Body of pancreas (tissue), 4 donors: ENCODE results near the gene AMBN. TPM values are rescaled to one million over a fixed set of nuclear protein-coding genes. Genes with fewer than 3 reads are reported as not detected.

Experiments
- ATAC-seq: fragments of 150-250 bp; one replicate; pipeline ENCODE4 v1.9.1; 2016
- DNase-seq, 4 donors: peaks; one replicate each; pipeline ENCODE4 v3.0.0-alpha.2; 2019
- H3K27ac ChIP-seq, 4 donors: fragments of 200-600 bp; sonication (generic); 1 replicate in 3 of 4; 2 replicates in 1 of 4; pipeline versions ENCODE4 v1.5.1 to v1.6.1; 2016 to 2019; ENCODE audit warnings: mild to moderate bottlenecking in 1 of 4, mixed read lengths in 1 of 4, moderate library complexity in 1 of 4
- H3K27me3 ChIP-seq, 2 donors: fragments of 200-600 bp; sonication (generic); one replicate each; pipeline ENCODE4 v1.6.0; 2016; ENCODE audit warnings: mild to moderate bottlenecking in 1 of 2
- H3K36me3 ChIP-seq, 2 donors: fragments of 200-600 bp; sonication (generic); replicated peaks in 1 of 2; 2 replicates each; pipeline ENCODE4 v1.5.1; 2016; ENCODE audit warnings: low read depth in 2 of 2; ENCODE audit not compliant: insufficient read depth in 1 of 2
- H3K4me1 ChIP-seq: fragments of 200-600 bp; sonication (generic); one replicate; pipeline ENCODE4 v1.6.0; 2016
- H3K4me3 ChIP-seq, 2 donors: fragments of 200-600 bp; sonication (generic); 1 replicate in 1 of 2; 2 replicates in 1 of 2; pipeline ENCODE4 v1.5.1; 2016 to 2019
- H3K9me3 ChIP-seq, 3 donors: fragments of 200-600 bp; sonication (generic); 1 replicate in 2 of 3; 2 replicates in 1 of 3; pipeline ENCODE4 v1.5.1; 2016
- CTCF ChIP-seq, 7 experiments: fragments of 450-650 bp in 4 of 7; fragments of 200-600 bp in 3 of 7; sonication (generic) in 3 of 7; IDR thresholded peaks; one replicate each; pipeline ENCODE4 v1.5.1; 2016 to 2019; ENCODE audit warnings: antibody characterized with exemption in 7 of 7
- POLR2A ChIP-seq, 3 donors: fragments of 450-650 bp; IDR thresholded peaks; one replicate each; pipeline ENCODE4 v1.6.1; 2016; ENCODE audit warnings: antibody characterized with exemption in 3 of 3, mild to moderate bottlenecking in 2 of 3
- WGBS, 2 donors: methylation state at CpG; one replicate each; pipeline ENCODE4 v1.1.5; 2017; 5-methylcytosine and 5-hydroxymethylcytosine counted together
- intact Hi-C: fragments of 100-400 bp; cut with DNase I; formaldehyde crosslinking; loops from one replicate; pipeline ENCODE4 v1.15.1; 2023
- total RNA-seq, 2 donors: library from RNA; depleted of rRNA; stranded (reverse); fragments of >200 nt; gene quantifications; one replicate each; pipeline ENCODE4 v1.1.0, GENCODE V29; 2016

Gene AMBN
- total RNA-seq, 2 donors from 2014 or later = not detected

- DNase-seq (no peak), ATAC-seq (no peak)
- no peak within 1 kb of the TSS for H3K27ac ChIP-seq
- intact Hi-C loops = no loop called here
- no peaks in the 10 kb centered on the region for H3K36me3 ChIP-seq
- H3K4me3 ChIP-seq = no peak within 1 kb of the TSS
- TF ChIP-seq CTCF (IDR thresholded peaks at IDR 0.05) (no peak), POLR2A (IDR thresholded peaks at IDR 0.05) (no peak)
- no peaks in the 10 kb centered on the region for H3K27me3 ChIP-seq
- H3K9me3 ChIP-seq = no peaks in the 10 kb centered on the region
- 66 to 83% methylated on average over 2 of the region's 2 CpGs for WGBS, 2 donors
- H3K4me1 ChIP-seq = peaks cover 3% of the 10 kb centered on the region
Observed at GRCh38 chr4:70628444-70628843, 36.4 kb downstream of the AMBN start, which contains the start of gene ENAM. ENAM (plus strand) TSS chr4:70628744; CDS start chr4:70629501, 757 bp downstream.

- TF ChIP-seq POLR2A (IDR thresholded peaks at IDR 0.05) (no peak), CTCF (IDR thresholded peaks at IDR 0.05) (no peak)
- H3K4me3 ChIP-seq = no peak overlapping the region
- WGBS, 2 donors = 88 to 89% methylated on average over 1 of the region's 1 CpG
- H3K4me1 ChIP-seq = peaks cover 7% of the 10 kb centered on the region
- intact Hi-C loops = no loop called here
- DNase-seq (no peak), ATAC-seq (no peak)
- no peak overlapping the region for H3K27ac ChIP-seq
- no peaks in the 10 kb centered on the region for H3K9me3 ChIP-seq
- no peaks in the 10 kb centered on the region for H3K36me3 ChIP-seq
- H3K27me3 ChIP-seq = no peaks in the 10 kb centered on the region
Observed at GRCh38 chr4:70629469-70630090, 37.5 kb downstream of the AMBN start.

GRCh38 chr4:70630162-70630561 lies 38.1 kb downstream of the AMBN start:
- Histone ChIP-seq H3K4me3 (no peak overlapping the region), H3K27me3 (no peaks in the 10 kb centered on the region)
- WGBS, 2 donors = 74% methylated on average over 3 of the region's 3 CpGs

GRCh38 chr4:70632028-70632427 lies 40.0 kb downstream of the AMBN start:
- Histone ChIP-seq H3K4me3 (no peak overlapping the region), H3K36me3 (no peaks in the 10 kb centered on the region), H3K9me3 (no peaks in the 10 kb centered on the region), H3K4me1 (peaks cover 12% of the 10 kb centered on the region), H3K27me3 (no peaks in the 10 kb centered on the region), H3K27ac (peak overlapping the region in 1 of 4 donors; percentile 8)
- 61 to 66% methylated on average over 1 of the region's 1 CpG for WGBS, 2 donors
- DNase-seq = no peak
- peak; percentile 52 for ATAC-seq
- TF ChIP-seq POLR2A (IDR thresholded peaks at IDR 0.05) (no peak), CTCF (IDR thresholded peaks at IDR 0.05) (no peak)
- intact Hi-C loops = no loop called here

More at GRCh38 chr4:70630162-70630561, 38.1 kb downstream of the AMBN start:
- H3K36me3 ChIP-seq = no peaks in the 10 kb centered on the region
- no peak overlapping the region for H3K27ac ChIP-seq
- H3K4me1 ChIP-seq = peaks cover 9% of the 10 kb centered on the region
- DNase-seq (no peak), ATAC-seq (no peak)
- no peaks in the 10 kb centered on the region for H3K9me3 ChIP-seq
- intact Hi-C loops = no loop called here
- TF ChIP-seq CTCF (IDR thresholded peaks at IDR 0.05) (no peak), POLR2A (IDR thresholded peaks at IDR 0.05) (no peak)

- no peak overlapping the region for H3K27ac ChIP-seq
- ATAC-seq (no peak), DNase-seq (peak in 1 of 4 donors; percentile 5)
- H3K9me3 ChIP-seq = no peaks in the 10 kb centered on the region
- H3K4me3 ChIP-seq = no peak overlapping the region
- WGBS, 2 donors = 50 to 55% methylated on average over 5 of the region's 5 CpGs
- H3K27me3 ChIP-seq = no peaks in the 10 kb centered on the region
- H3K4me1 ChIP-seq = peaks cover 20% of the 10 kb centered on the region
- H3K36me3 ChIP-seq = no peaks in the 10 kb centered on the region
- intact Hi-C loops = no loop called here
- TF ChIP-seq CTCF (IDR thresholded peaks at IDR 0.05) (no peak), POLR2A (IDR thresholded peaks at IDR 0.05) (no peak)
Observed at GRCh38 chr4:70634482-70634881, 42.4 kb downstream of the AMBN start.
